GM18873 (cell line): ENCODE results near the gene COQ2.
"Not testable (repeated sequence)": the region's sequence is repeated elsewhere in the genome, so short reads cannot be mapped to it uniquely, and the experiment has no call there.

Experiments used
- ATAC-seq: cut with Tn5 transposase; IDR thresholded peaks from one replicate; pipeline ENCODE4 v1.9.1; 2021; ENCODE audit warnings: mild to moderate bottlenecking, moderate library complexity, moderate number of reproducible peaks; ENCODE audit not compliant: unreplicated experiment, low FRiP score

Gene COQ2

GRCh38 chr4:83284193-83285054 lies at the start of gene COQ2:
TSS of gene COQ2 (minus strand) at chr4:83284798. CDS start at chr4:83284764, 34 bp downstream.
- peak; percentile 84 for ATAC-seq

- no peak for ATAC-seq
Observed at GRCh38 chr4:83331956-83332355, 47.4 kb upstream of the COQ2 start.

- no peak for ATAC-seq
Observed at GRCh38 chr4:83329521-83330110, 45.0 kb upstream of the COQ2 start.

GRCh38 chr4:83328521-83329187 lies 44.1 kb upstream of the COQ2 start:
- ATAC-seq = no peak

GRCh38 chr4:83326546-83326945 lies 41.9 kb upstream of the COQ2 start:
- ATAC-seq = no peak

GRCh38 chr4:83325306-83325705 lies 40.7 kb upstream of the COQ2 start:
- not testable (repeated sequence) for ATAC-seq

GRCh38 chr4:83323136-83323535 lies 38.5 kb upstream of the COQ2 start:
- ATAC-seq = no peak

- ATAC-seq = no peak
Observed at GRCh38 chr4:83320548-83320947, 36.0 kb upstream of the COQ2 start.

GRCh38 chr4:83318666-83319065 lies 34.1 kb upstream of the COQ2 start:
- ATAC-seq = no peak

GRCh38 chr4:83317671-83318070 lies 33.1 kb upstream of the COQ2 start:
- ATAC-seq = no peak

- no peak for ATAC-seq
Observed at GRCh38 chr4:83316459-83317165, 32.0 kb upstream of the COQ2 start.

GRCh38 chr4:83315341-83315870 lies 30.8 kb upstream of the COQ2 start:
- no peak for ATAC-seq

GRCh38 chr4:83308672-83309071 lies 24.1 kb upstream of the COQ2 start:
- ATAC-seq = no peak

GRCh38 chr4:83307920-83308319 lies 23.3 kb upstream of the COQ2 start:
- no peak for ATAC-seq

- ATAC-seq = no peak
Observed at GRCh38 chr4:83305187-83305586, 20.6 kb upstream of the COQ2 start.

- no peak for ATAC-seq
Observed at GRCh38 chr4:83297548-83298260, 13.1 kb upstream of the COQ2 start.

- no peak for ATAC-seq
Observed at GRCh38 chr4:83293305-83294046, 8.9 kb upstream of the COQ2 start.

GRCh38 chr4:83290059-83290774 lies 5.6 kb upstream of the COQ2 start:
- ATAC-seq = not testable (repeated sequence)

GRCh38 chr4:83288381-83288780 lies 3.8 kb upstream of the COQ2 start:
- not testable (repeated sequence) for ATAC-seq
